Stimulated activated CD8-positive, alpha-beta memory T cell treated with anti-CD3 and anti-CD28 coated beads, Interleukin-7, amount 100 ng/mL, for 1 hour (primary cell): Measurements from ENCODE around the gene GOSR2.
"Not testable (repeated sequence)": the region's sequence is repeated elsewhere in the genome, so short reads cannot be mapped to it uniquely, and the experiment has no call there.

ENCODE experiments used
- DNase-seq, 2 donors: peaks; one replicate each; pipeline ENCODE4 v3.0.0-alpha.2; 2020; ENCODE audit warnings: low read depth in 2 of 2

Gene GOSR2

DNA sequence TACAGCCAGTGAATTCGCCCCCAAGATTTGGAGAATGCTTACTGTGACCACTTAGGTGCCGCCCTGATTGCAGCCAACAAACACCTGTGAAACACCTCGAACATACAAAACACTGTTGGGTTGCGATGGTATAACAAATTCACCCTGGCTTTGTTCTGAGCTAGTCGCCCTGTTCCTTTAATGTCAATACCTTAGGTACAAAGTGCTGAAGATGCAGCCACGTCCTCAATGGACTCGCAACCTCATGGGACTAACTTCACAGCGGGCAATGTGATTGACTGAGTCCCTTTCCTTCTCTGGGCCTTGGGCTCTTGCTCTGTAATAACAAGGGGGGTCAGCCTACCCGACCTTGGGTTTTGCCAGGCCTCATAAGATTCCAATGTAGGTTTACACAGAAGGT, 28.9 kb upstream of the GOSR2 start:
- no peak for DNase-seq

DNA sequence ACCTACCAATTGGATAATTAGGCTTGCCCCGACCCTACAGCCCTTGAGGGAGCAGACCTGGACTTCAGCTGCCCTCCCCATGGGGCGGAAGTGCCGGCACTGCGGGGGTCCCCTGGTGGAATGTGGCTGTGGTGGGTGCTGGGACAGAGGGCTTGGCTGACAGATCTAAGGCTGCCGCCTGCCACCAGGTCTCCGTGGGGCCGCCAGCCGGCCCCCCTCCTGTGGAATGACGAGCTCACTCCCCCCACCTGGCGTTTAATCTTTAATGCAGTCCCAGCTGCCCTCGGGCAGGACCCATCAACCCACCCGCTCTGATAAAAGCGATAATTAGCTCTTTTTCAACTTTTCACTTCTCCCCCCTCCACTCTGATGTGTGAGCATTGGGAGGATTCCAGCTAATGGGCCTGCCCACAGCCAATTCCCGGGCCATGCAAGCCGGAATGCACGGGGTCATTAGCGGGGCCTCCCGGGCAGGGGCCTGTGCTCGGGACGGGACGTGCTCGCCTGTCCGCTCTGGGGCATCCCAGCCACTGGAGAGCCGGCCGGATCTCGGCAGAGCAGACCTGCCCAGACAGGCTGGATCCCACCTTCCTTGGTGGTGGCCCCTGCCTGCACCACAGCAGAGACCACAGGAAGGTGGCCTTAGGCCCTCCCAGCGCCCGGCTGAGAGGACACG, 28.3 kb upstream of the GOSR2 start:
- no peak for DNase-seq

DNA sequence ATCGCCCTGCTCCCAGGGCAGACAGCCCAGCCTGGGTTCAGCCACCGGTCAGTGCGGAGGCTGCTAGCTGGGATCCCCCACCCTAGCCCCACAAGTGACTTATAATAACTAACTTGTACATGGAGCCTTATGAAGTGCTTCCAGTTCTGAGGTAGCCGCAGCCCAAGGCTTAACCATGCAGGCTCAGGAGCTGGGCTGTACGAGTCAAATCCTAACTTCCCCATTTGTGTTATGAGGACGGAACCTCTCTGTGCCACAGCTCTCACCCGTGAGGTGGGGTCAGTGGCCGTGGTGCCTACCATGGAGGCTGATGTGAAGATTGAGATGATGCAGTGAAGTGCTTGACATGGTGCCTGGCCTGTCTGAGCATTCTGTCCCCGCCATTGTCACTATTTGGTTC, 27.8 kb upstream of the GOSR2 start:
- no peak for DNase-seq

DNA sequence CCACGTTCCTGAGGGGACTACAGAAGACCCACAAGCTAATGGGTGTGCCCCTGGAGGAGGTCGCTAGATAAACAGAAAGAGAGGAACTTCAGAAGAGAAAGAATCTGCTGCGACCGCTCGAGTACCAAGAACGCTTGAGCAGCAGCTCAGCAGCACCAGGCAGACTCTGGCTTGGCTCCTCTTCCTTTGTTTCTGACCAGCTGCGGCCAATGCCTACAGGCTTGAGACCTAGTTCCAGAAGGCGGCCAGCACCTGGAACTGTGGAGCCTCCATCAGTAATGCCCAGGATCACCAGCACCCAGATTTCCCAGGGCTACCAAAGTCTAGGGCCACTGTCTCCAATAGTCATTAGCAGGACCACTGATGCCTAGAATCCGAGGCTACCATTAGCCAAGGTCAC, 26.0 kb upstream of the GOSR2 start:
- no peak for DNase-seq

DNA sequence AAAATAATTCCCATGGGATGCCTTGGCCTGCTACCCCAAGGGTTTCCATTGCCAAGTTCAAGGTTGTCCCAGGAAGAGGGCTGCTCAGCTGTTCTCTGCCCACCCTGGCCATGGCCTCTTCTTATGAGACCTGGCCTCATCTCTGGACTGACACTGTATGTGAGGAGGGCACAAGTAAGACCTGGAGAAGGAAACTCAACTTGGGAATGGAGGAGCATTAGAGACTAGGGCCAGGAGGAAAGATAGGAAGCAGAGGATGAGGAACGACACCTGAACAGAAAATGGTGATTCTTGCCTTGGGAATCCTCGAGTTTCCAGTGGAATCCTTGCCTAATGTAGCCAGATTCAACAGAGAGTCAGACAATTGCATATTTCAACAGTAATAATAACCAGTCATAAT, 24.6 kb upstream of the GOSR2 start:
- DNase-seq, result no peak

DNA sequence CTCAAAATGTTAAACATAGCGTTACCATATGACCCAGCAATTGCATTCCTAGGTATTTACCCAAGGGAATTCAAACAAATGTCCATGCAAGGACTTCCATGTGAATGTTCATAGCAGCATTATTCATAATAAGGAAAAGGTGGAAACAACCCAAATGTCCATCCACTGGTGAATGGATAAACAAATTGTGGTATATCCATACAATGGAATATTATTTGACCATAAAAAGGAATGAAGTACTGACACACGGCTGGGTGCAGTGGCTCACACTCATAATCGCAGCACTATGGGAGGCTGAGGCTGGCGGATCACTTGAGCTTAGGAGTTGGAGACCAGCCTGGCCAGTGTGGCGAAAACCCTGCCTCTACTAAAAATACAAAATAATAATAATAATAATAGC, 24.1 kb upstream of the GOSR2 start:
- no peak for DNase-seq

DNA sequence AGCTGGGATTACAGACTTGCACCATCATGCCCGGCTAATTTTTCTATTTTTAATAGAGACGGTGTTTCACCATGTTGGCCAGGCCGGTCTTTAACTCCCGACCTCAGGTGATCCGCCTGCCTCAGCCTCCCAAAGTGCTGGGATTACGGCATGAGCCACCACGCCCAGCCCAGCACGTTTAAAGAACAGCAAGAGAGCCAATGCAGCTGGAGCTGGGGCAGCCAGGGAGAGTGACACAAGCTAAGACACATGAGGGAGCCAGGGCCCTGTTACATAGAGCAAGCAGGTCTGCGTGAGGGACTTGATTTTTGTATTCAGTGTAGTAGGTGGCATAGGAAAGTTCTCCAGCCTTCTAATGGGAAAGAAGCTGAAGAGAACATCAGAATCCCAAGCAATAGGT, 21.7 kb upstream of the GOSR2 start:
- DNase-seq, result no peak

DNA sequence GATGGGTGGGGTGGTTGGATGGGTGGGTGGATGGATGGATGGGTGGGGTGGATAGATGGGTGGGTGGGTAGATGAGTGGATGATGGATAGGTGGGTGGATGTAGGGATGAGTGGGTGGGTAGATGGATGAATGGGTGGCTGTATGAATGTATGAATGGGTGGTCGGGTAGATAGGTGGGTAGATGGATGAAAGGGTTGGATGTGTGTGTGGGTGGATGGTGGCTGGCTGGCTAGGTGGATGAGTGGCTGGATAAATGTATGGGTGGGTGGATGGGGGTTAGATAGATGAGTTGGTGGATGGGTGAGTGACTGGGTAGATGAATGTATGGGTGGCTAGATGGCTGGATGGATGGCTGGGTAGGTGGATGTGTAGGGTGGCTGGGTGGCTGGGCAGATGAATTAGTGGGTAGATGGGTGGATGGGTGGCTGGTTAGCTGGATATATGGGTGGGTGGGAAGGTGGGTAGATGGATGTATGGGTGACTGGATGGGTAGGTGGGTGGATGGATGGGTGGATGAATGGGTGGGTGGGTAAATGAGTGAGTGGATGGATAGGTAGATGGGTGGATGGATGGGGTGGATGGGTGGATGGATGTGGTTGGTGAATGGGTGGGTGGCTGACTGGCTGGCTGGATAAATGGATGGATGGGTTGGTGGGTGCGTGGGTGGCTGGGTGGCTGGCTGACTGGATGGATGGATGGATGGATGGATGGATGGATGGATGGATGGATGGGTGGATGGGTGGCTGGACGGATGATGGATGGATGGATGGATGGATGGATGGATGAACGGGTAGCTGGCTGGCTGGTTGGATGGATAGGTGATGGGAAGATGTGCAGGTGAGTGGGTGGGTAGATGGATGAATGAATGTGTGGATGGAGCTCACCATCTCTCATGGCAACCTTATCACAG, 18.9 kb upstream of the GOSR2 start:
- no peak for DNase-seq

DNA sequence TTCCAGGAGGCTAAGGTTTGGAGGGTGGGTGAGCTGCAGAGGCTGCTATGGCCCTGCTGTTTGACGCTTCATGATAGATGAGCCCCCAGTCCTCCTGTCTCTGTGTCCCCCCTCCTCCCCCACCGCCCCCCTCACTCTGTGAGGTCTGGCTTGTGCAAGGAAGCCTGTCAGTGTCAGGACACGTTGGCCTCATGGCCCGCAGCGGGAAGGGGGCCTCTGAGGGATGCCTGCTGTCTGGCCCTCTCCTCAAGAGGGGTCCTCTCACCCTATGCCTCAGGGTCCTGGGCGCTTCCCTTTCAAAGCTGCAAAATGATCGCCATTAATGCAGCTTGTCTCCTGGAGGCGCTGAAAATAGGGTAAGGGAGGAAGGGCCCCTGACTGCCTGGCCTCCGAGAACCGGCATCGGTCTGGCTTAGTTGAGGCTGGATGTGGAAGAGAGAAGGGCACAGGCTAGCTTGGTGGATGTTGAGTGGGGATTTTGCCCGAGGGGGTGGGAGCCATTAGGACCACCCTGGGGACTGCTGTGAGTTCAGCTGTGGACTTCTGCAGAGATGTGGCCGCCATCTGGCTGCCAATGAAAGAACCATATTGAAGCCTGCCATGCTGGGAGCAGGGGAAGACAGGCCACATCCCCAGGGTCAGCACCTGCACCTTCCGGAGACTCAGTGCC, 14.8 kb upstream of the GOSR2 start:
- no peak for DNase-seq

DNA sequence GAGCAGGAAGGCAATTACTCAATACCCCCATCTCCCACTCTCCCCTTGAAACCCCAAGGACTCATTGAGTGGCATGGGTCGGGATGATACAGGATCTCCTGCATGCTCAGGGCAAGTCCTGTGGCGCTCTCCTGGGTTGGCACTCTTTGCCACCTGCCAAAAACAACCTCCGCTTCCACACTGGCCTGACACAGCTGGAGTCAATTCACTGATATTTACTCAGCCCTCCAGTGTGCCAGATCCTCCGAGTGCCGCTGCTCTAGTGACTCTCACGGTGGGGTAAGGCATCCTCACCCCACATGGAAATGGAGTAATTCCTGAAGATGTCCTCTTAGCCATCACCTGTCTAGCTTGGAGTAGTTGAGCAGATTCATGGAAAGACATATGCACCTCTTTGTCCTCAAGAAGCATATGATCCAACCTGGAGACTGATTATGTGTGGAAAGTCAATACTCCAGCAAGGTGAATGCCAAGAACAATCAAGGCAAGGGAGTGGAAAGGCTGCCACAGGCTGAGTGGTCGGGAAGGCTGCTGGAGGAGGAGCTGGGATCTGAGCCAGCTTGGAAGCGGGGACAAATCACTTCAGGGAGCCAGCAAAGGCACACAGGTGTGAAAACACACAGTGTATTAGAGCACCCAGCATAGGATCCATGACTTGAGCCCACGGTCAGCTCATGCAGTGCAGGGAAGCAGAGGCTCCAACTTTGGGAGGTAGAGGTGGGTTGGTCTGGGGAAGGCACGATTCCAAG, 12.6 kb upstream of the GOSR2 start:
- no peak for DNase-seq

DNA sequence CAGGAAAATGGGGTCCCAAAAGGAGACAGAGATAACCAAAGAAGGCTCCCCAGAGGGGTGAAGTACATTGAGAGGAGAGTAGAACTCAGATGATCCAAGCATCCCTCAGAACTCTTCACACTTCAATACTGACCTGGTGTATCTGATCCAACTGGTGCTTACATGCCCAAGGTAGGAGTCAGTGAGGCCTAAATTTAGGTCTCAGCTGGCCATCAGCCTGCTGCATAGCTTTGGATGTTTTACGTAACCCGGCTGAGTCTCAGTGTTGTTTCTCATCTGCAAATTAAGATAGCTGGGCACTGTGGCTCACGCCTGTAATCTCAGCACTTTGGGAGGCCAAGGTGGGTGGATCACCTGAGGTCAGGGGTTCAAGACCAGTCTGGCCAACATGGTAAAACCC, 11.6 kb upstream of the GOSR2 start:
- DNase-seq, result no peak

DNA sequence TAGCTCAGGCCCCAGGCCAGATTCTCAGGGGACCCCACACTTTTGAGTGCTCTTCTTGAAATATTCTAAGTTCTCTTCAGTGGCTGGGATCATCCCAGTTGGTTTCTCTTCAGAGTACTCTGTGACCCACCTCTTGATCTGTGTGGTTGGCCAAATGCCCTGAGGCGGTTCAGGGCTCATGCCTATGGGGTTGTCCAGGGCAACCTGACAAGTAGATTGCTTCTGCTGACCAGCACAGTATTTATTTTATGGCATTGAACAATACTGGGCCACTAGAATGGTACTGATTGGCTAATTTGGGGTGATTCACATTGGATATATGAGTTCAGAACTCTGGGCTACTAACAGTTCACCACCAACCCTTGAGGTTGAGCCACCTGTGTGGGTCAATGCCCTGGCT, 7.4 kb upstream of the GOSR2 start:
- no peak for DNase-seq

DNA sequence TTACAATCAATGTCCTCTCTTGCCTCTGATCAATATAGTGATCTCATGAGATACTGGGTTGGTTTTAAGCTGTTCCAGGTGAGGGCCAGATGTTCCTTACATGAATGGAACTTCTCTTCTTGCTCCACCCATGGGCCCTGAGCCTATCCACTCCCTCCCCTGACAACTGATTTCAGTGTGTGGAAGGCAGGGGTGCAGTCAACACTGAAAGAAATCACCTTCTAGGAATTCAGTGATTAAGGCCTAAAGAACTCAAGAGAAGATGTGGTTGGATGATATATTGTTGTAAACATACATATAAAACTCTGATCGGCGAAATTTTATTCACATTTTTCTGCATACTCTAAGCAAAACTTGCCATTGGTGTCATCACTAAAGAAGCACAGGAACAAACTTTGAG, 6.7 kb upstream of the GOSR2 start:
- no peak for DNase-seq

DNA sequence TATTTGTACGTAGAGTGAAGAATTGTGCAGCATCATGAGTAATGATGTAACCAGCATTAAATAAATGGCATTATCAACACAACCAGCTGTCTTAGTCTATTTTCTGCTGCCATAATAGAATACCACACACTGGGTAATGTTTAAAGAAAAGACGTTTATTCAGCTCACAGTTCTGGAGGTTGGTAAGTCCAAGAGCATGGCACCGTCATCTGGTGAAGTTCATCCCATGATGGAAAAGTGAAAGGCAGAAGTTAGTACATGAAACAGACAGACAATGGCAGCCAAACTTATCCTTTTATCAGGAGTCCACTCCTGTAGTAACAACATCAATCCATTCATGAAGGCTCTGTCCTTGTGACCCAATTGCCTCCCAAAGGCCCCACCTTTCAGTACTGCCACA, 6.3 kb upstream of the GOSR2 start:
- DNase-seq, result no peak

DNA sequence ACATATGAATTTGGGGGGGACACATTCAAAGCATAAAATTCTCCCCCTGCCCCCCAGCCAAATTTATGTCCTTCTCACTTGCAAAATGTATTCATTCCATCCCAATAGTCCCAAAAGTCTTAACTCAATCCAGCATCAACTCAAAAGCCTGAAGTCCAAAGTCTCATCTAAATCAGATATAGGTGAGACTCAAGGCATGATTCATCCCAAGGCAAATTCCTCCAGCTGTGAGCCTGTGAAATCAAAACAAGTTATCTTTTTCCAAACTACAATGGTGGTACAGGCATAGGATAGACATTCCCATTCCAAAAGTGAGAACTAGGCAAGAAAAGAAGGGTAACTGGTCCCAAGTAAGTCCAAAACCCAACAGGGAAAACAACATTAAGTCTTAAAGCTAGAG, 5.9 kb upstream of the GOSR2 start:
- DNase-seq, result no peak

DNA sequence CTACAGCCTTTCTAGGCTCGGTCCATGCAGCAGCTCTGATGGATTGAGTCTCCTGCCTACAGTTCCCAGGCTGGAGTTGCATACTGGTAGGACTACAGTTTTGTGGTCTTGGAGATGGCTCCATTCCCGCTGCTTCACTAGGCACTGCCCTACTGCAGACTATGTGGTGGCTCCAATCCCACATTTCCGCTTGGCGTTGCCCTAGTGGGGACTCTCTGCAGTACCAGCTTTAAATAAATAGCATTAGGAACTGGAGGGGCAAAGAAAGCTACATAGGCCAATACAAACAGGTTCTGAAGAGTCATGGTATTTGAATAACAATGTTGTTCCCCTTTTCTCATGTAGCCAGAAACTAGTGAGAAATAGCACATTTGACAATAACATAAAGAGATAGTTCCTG, 5.4 kb upstream of the GOSR2 start:
- no peak for DNase-seq

DNA sequence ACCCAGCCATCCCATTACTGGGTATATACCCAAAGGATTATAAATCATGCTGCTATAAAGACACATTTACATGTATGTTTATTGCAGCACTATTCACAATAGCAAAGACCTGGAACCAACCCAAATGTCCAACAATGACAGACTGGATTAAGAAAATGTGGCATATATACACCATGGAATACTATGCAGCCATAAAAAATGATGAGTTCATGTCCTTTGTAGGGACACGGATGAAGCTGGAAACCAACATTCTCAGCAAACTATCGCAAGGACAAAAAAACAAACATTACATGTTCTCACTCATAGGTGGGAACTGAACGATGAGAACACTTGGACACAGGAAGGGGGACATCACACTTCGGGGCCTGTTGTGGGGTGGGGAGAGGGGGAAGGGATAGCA, 998 bp upstream of the GOSR2 start:
- DNase-seq, result not testable (repeated sequence)

DNA sequence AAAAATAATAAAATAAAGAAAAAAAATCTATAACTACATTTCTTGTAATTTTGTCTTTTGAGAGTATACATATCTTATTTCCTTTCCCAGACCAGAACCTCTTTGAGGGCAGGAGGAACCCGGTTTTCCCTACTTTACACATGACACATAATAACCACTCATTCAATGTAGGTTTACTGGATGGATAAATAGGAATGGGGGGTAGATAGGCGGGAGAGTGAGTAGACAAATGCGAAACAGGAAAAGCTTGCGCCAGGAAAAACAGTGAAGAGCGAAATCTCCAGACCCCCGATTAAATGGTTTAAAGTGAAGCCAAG, 515 bp upstream of the GOSR2 start:
- DNase-seq, result no peak

DNA sequence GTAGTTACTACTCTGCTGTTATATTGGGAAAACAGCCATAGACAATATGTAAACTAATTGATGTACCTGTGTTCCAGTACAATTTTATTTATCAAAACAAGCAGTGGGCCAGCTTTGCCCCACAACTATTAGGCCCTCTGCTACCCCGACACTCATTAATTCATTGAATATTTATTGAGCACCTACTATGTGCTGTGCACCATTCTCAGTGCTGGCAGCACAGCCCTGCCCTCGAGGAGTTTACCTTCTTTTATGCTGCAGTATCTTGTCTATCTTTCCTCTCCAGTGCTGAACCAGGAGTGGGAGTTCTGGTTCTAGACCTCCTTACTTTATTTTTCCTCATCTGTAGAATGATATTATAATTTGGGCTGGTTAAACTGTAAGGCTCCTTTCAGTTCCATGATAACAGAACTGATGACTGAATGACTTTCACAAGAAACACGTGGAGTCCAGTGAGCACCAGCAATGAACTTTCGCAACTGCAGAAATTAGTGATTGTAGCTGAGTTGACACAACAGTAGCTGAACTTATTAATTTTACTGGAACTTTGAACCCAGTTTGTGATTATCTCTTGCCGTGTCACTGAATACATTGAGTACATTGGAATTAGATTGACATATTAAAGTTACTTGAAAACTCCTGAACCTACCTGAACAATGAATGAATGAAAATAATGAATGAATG, 2.4 kb downstream of the GOSR2 start:
- no peak for DNase-seq

DNA sequence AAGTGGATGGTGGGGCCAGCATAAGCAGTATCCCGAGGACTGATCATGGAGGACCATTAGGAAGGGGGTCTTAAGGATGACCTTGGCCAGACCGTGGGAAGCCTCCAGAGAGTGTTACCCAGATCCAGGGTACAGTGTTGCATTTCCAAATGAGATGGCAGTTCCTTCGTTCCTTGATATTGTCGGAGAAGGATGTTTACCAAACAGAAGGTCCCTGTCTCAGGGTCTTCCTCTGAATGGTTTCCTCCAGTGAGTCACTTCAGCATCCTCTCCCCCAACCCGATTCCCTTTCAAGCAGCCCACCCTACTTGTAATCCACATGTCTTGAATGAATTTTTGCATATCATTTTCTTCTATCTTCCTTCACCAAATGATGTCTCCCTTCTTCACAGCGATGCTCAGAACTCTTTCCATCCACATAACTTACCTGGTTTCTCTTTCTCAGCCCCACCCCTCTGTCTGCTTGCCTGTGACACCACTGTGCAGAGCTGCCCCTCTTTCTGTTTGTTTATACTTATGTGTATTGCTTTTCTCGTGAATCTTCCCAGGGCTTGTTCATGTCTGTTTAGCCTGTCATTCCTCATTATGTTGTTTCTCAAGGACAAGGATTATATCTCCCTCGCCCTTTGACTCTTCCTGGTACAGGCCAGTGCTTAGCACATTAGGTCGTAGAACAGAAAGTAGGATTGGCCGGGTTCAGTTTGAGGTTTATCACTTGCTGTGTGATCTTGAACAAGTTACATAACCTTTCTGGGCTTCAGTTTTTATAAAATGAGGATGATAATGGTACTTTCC, 5.7 kb downstream of the GOSR2 start:
- no peak for DNase-seq

DNA sequence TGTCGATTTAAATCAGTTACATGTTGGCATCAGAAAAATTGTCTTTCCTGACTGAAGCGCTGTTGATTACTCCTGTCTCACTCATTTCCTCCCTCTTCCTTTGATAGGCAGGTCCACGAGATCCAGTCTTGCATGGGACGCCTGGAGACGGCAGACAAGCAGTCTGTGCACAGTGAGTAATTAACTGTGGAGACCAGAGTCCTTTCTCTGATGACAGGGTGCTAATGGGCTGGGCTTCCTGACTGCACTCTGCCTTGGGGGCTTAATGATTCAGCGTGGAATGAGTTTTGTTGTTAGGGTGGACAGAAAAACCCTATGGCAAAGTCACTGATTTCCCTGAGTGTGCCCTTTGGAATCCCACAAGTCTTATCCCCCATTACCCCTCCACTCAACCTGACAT, 6.5 kb downstream of the GOSR2 start:
- no peak for DNase-seq
